Measurements from ENCODE around the gene MTHFD2L.

GRCh38 chr4:74197080-74197479 is 39.2 kb downstream of the MTHFD2L start:
- no peak for TF ChIP-seq EZH2 (IDR thresholded peaks at IDR 0.05)
- TF ChIP-seq POLR2AphosphoS5 (IDR thresholded peaks at IDR 0.05; ENCODE audit: borderline replicate concordance, low read depth, low read length) = no peak
- no peak for TF ChIP-seq FOXP2 (optimal IDR thresholded peaks at IDR 0.05; ENCODE audit: control extremely low read depth, extremely low read length, insufficient read depth)
